ENCODE measurements around the gene STK16.

STK16 gene

DNA sequence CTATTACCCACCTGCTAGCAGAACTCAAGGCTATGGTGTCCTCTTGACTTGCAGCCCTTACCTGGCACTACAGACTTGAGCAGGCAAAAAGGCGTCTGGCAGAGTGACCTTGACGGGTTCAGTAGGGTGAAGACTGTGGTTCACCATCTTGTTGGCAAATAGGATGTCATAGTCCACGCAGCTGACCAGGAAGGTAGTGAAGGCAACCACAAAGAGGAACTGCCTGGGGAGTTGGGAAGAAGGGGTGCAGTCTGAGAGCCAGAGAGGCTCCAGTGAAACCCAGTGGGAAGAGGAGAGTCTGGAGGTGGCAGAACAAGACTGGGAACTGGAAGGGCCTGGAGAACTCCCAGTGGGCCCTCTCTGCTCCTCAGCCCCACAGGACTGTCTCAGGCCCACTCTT is 19.9 kb upstream of the STK16 start:
- H2AFZ ChIP-seq = no peak overlapping the region
- no peaks in the 10 kb centered on the region for H3K36me3 ChIP-seq (ENCODE audit: control insufficient read depth, insufficient read depth, low read length)

DNA sequence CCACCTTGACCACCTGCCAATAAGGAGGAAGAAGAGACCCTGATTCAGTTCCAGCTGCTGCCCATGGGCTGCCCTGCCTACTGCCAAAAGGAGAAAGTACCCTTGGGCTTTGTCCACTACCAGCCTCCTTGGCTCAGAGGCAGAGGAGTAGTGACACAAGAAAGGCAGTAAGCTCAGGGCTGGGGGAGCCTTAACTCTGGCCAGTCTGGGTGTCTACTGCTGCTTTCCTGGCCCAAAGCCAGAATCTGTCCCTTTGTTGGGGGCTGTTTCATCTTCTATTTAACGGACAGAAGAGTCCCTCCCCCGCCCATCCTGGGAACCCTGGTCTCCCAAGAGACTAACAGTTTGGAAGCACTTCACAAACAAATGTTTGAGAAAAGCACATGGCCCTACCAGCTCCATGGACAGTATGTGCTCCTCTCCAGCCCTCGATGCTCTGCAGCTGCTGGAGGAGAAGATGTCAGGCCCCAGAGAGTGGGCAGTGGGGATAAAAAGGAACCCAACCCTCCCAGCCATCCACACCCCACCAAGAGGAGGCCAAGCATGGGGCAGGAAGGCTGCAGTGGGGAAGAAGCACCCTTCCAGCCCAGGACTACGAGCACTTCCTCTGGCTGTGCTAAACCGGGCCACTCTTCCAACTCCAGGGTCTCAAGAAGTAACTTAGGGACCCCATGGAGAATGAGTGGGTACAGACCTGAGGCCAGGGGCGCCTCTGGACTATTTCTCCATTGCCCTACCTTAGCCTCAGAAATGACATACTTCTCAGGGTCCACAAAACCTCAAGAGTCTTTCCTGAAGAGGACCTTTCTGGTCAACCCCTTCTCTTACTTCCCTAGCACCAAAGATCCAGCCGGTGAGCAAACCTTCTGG is 17.0 kb upstream of the STK16 start:
- TF ChIP-seq, protein P1, sequence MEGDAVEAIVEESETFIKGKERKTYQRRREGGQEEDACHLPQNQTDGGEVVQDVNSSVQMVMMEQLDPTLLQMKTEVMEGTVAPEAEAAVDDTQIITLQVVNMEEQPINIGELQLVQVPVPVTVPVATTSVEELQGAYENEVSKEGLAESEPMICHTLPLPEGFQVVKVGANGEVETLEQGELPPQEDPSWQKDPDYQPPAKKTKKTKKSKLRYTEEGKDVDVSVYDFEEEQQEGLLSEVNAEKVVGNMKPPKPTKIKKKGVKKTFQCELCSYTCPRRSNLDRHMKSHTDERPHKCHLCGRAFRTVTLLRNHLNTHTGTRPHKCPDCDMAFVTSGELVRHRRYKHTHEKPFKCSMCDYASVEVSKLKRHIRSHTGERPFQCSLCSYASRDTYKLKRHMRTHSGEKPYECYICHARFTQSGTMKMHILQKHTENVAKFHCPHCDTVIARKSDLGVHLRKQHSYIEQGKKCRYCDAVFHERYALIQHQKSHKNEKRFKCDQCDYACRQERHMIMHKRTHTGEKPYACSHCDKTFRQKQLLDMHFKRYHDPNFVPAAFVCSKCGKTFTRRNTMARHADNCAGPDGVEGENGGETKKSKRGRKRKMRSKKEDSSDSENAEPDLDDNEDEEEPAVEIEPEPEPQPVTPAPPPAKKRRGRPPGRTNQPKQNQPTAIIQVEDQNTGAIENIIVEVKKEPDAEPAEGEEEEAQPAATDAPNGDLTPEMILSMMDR (IDR thresholded peaks at IDR 0.05) = no peak
- Histone ChIP-seq H3K9me3 (ENCODE audit: control insufficient read depth, low read length) (no peaks in the 10 kb centered on the region), H3K36me3 (ENCODE audit: control insufficient read depth, insufficient read depth, low read length) (no peaks in the 10 kb centered on the region), H2AFZ (peak overlapping the region; percentile 94), H3K9ac (peak overlapping the region; percentile 62), H3K79me2 (peaks cover 22% of the 10 kb centered on the region), H3K4me1 (peaks cover 7% of the 10 kb centered on the region), H3K27ac (peak overlapping the region; percentile 77), H3K27me3 (ENCODE audit: control insufficient read depth, insufficient read depth, low read length) (no peaks in the 10 kb centered on the region), H3K4me2 (ENCODE audit: low read length) (peak overlapping the region; percentile 99), H3K4me3 (ENCODE audit: low read depth, low read length) (peak overlapping the region; percentile 99)

More for the DNA sequence above, 19.9 kb upstream of the STK16 start:
- peaks cover 13% of the 10 kb centered on the region for H3K79me2 ChIP-seq
- no peak overlapping the region for H3K27ac ChIP-seq
- TF ChIP-seq, protein P1 (IDR thresholded peaks at IDR 0.05) = no peak
- peaks cover under 1% of the 10 kb centered on the region for H3K4me1 ChIP-seq
- no peak overlapping the region for H3K4me3 ChIP-seq (ENCODE audit: low read depth, low read length)
- no peak overlapping the region for H3K9ac ChIP-seq
- no peaks in the 10 kb centered on the region for H3K27me3 ChIP-seq (ENCODE audit: control insufficient read depth, insufficient read depth, low read length)
- H3K4me2 ChIP-seq (ENCODE audit: low read length) = no peak overlapping the region
- H3K9me3 ChIP-seq (ENCODE audit: control insufficient read depth, low read length) = no peaks in the 10 kb centered on the region

- Histone ChIP-seq H3K4me2 (ENCODE audit: low read length) (peak overlapping the region; percentile 99), H3K36me3 (ENCODE audit: control insufficient read depth, insufficient read depth, low read length) (no peaks in the 10 kb centered on the region), H2AFZ (peak overlapping the region; percentile 94), H3K9ac (peak overlapping the region; percentile 62), H3K79me2 (peaks cover 22% of the 10 kb centered on the region), H3K27me3 (ENCODE audit: control insufficient read depth, insufficient read depth, low read length) (no peaks in the 10 kb centered on the region), H3K9me3 (ENCODE audit: control insufficient read depth, low read length) (no peaks in the 10 kb centered on the region), H3K27ac (peak overlapping the region; percentile 77), H3K4me1 (peaks cover 7% of the 10 kb centered on the region), H3K4me3 (ENCODE audit: low read depth, low read length) (peak overlapping the region; percentile 99)
- TF ChIP-seq, protein P1 (IDR thresholded peaks at IDR 0.05) = no peak
Measured at GRCh38 chr2:219228911-219229304, 16.4 kb upstream of the STK16 start.

DNA sequence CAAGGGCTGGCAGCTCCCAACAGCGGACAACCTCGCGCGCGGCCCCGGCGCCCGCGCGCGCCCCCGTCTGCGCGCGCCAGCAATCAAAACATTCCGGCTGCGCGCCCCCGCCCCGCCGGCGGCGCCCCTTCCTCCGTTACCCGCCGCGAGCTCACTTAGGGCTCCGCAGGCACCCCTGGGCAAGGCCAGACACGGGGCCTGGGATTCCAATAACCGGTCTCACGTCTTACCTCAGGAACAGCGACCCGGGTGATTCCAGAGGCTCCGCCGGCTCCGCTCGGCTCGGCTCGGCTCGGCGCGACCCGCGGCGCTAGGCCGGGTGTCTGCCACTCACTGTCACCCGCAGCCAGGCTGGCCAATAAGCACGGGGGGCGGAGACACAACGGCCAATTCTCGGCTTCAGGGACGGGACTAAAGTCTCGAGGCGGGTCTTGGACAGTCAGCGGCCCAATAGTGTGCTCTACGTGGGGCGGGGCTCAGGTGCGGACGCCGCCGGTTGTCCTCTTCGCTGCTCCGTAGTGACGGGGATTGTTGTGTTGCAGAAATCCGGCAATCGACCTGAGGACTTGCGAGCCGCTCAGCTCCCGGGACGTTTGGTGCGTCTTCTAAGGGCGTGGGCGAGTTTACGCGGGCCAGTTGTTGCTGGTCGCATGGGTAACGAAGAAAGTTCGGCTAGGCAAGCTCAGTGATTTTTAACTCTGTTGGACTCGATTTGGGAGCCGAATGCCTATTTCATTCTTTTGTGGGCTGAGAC is 15.8 kb upstream of the STK16 start, which contains the start of the genes ANKZF1 and ATG9A:
Gene ANKZF1, plus strand, starts transcription at position 502 of the 754 bp plus-strand sequence. CDS start 452 bp downstream, outside the sequence.
Gene ATG9A, minus strand, starts transcription at position 332 of the 754 bp plus-strand sequence. CDS start 1,612 bp downstream, outside the sequence.
- H3K36me3 ChIP-seq (ENCODE audit: control insufficient read depth, insufficient read depth, low read length) = no peaks in the 10 kb centered on the region

More for the DNA sequence above, 15.8 kb upstream of the STK16 start, which contains the start of the genes ANKZF1 and ATG9A:
- peaks cover 7% of the 10 kb centered on the region for H3K4me1 ChIP-seq
- H3K27me3 ChIP-seq (ENCODE audit: control insufficient read depth, insufficient read depth, low read length) = no peaks in the 10 kb centered on the region
- peak within 1 kb of the TSS; percentile 77 for H3K27ac ChIP-seq
- peak within 1 kb of the TSS; percentile 94 for H2AFZ ChIP-seq
- TF ChIP-seq, protein P1 (IDR thresholded peaks at IDR 0.05) = no peak
- H3K79me2 ChIP-seq = peaks cover 22% of the 10 kb centered on the region
- H3K9me3 ChIP-seq (ENCODE audit: control insufficient read depth, low read length) = no peaks in the 10 kb centered on the region
- peak within 1 kb of the TSS; percentile 99 for H3K4me3 ChIP-seq (ENCODE audit: low read depth, low read length)
- H3K9ac ChIP-seq = peak within 1 kb of the TSS; percentile 62
- H3K4me2 ChIP-seq (ENCODE audit: low read length) = peak within 1 kb of the TSS; percentile 99
